NCI-H2227 treated with DMSO at 0.1 percent for 48 hours (cell line): ENCODE data around the gene OR4S2.

ENCODE experiments used
- DNase-seq: peaks from one replicate; lab custom pipeline; 2025; lab: John Stamatoyannopoulos, UW

OR4S2 gene, protein sequence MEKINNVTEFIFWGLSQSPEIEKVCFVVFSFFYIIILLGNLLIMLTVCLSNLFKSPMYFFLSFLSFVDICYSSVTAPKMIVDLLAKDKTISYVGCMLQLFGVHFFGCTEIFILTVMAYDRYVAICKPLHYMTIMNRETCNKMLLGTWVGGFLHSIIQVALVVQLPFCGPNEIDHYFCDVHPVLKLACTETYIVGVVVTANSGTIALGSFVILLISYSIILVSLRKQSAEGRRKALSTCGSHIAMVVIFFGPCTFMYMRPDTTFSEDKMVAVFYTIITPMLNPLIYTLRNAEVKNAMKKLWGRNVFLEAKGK

DNA sequence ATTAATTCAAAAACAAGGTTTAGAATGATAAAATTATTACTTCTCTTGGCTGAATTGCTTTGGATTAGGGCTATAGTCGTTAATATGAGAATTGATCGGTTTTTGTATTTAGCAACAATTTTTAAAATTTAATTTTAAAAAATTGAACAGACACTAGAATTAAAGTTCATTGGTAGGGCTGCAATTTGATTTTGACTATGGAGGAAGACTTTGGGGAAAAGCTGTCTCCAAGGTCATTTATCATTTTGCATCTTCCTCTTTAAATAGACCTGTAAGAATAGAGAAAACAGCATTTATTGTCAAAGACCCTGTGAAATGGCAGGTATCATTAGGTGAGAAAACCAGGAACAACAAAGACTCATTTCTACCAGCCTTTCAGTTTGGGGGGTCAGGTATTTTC lies at the start of gene OR4S2:
Gene OR4S2, plus strand, starts transcription at position 301 of the 400 bp plus-strand sequence. CDS start 2,577 bp downstream, outside the sequence.
- DNase-seq: no peak

DNA sequence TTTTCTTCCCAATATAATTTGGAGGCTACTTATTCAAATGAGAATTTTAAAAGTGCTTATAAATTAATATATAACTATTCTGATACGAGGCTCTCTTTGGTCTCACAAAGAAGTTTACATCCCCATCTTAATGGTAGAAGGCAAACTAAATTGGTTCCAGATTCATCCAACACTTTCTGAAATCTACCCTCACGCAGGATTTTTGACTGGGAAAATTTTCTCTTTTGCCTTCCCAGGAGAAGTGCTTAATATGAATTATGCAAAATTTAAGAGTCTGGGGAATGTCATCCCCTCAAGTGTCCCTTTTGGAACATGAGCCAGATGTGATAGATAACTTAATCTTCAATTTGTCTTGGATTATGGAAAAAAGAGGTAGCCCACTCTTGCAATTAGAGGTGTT lies 40.6 kb upstream of the OR4S2 start, which contains the start of gene OR4C11:
Gene OR4C11, minus strand, starts transcription at position 101 of the 400 bp plus-strand sequence. CDS start 3,272 bp downstream, outside the sequence.
- DNase-seq: no peak

DNA sequence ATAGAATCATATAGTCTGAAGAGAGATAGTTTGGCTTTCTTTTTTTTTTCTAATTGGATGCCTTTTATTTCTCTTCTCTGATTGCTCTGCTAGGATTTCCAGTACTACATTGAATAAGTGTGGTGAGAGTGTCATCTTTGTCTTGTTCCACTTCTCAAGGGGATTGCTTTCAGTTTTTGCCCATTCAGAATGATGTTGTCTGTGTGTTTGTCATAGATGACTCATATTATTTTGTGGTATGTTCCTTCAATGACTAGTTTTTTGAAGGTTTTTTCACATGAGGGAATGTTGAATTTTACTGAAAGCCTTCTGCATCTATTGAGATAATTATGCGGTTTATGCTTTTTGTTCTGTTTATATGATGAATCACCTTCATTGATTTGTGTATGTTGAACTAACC lies 23.6 kb upstream of the OR4S2 start:
- no peak for DNase-seq

DNA sequence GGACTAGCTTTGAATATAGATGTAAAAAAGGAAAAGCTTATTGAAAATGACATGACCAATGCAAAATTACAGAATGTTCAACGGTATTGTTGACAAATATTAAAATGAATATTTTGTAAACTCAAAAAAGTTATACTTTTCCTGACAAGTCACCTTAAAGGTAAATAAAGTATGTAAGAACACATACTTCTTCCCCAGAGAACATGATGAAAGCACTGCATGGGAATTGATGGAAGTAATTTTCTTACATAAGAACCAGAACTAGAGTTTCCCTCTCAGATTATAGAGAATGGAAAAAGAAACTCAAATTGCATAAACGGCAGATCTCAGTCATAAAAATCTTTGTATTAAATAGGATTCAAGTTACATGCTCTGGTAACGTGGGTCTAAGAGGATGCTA lies 13.3 kb upstream of the OR4S2 start, which contains the start of gene OR4P4:
Gene OR4P4, plus strand, starts transcription at position 301 of the 400 bp plus-strand sequence.
- no peak for DNase-seq

DNA sequence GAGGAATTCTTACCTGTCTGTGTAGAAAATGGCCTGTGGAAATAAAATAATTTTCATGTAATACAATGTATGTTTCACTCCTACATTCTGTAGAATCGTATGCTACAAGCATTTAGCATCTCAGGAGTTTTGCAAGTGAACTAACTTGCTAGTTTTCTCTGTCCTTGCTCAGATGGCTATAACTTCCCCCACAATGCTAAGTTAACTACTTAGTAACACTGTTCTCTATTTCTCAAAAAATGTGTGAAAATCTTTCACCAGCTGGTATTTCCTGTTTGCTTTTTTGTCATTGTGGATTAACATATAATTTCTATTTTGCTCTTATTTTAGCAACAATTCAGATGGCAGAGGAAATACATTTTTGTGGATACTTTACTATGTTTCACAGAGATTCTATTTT lies 4.4 kb downstream of the OR4S2 start:
- no peak for DNase-seq

DNA sequence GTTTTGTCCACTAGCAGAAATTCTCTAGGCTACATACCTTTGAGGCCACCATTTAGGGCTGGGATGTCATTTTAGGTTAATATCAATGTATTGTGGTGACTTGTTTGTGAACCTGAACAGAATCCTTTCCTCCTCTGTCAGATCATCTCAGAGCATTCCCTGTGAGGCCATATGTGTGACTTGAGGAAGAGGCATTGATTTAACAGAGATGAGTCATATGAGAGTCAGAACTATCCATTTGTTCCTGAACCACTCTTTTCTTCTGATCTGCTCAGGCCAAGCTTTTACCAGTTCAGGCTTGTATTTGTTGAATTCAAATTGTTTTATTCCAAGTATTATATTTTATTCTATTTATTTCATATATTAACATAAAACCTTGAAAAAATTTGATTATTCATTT lies 7.0 kb downstream of the OR4S2 start:
- DNase-seq: no peak

DNA sequence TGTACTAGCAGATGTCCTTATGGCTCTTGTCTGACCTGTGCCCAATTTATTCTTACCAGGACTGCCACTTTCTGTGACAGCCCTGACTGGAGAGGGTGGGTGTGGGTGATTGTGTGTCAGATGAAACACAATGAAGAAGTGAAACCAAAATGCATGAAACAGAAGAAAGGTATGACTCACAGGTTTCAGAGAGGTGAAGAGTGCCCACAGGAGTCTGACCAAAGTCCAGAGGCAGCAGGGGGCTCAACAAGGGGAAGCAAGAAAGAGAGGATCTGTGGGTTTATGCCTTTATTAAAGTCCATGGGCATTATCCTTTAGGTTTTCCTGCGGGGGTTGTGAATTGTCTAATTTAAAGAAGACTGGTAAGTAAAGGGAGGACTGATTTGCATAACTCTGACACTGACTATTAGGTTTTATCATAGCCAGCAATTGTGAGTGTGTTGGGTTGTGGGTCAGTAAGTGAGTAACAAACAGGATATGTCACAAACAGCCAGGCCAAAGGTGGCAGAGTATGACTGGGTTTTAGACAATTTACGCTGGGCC lies 10.0 kb downstream of the OR4S2 start:
- DNase-seq: no peak

DNA sequence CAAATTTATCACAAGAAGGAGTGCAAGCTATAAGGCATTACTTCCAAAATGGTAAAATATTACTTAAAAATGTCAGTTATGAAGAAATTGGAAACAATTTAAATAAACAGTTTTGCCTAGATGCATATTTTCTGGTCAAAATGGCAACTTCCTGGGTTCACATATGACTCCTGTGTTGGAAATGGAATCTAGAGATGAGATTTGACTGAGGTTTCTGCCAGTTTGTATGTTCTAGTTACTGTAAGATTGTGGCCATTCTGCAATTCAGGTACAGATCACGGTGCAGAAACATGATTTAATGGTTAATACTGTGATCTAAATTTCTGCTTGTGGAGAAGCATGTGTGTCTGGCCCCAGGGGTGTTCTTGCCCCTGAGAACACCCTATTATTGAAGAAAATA lies 10.5 kb downstream of the OR4S2 start:
- no peak for DNase-seq

DNA sequence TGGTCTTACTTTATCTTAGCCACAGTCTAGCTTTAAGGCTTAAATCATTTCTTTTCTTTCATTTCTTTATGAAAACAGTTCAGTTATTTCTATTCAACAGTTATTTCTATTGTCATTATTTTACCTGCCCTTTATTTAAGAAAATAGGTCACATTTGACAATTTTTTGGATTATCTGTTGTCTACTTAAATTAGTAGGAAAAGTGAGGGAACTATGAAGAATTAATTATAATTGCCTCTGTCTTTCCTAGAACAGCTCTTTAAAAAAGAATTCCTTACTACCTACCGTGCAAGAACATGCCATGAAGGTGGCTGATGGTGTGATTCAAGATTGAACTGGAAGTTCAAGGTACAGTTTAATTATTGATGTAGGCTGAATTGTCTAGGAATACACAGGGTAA lies 13.8 kb downstream of the OR4S2 start, which contains the start of gene OR4C6:
Gene OR4C6, plus strand, starts transcription at position 301 of the 400 bp plus-strand sequence. CDS start 2,966 bp downstream, outside the sequence.
- no peak for DNase-seq

DNA sequence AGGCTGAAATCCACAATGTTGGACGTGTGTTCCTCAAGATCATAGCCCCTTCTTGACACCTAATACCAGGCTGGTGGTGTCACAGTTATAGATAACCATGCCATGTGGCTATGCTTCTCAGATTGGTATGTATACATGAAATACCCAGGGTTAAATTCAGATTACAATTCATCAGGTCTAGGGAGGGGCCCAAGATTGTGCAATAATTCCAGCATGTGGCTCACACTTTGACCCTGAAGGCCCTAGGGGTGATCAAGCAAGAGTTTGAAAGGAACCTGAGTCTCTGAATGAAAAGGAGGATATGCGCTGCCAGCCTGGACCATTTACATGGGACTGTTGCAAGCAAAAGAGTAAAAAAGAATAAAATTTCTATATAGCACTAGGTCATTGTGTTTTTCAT lies 21.2 kb downstream of the OR4S2 start:
- no peak for DNase-seq

DNA sequence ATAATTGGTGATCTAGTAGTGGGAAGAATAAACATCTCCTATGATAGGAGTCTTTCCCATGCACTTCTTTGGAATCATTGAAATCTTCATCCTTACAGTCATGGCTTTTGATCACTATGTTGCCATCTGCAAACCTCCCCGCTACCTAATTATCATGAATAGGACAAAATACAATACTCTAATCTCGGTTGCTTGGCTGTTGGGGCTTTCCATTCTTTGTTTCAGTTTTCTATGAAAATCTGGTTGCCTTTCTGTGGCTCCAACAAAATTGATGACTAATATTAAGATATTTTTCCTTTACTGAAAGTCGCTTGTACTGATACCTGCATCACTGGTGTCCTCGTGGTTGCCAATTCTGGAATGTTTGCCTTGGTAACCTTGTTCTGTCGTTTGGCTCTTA lies 25.7 kb downstream of the OR4S2 start:
- DNase-seq: no peak

DNA sequence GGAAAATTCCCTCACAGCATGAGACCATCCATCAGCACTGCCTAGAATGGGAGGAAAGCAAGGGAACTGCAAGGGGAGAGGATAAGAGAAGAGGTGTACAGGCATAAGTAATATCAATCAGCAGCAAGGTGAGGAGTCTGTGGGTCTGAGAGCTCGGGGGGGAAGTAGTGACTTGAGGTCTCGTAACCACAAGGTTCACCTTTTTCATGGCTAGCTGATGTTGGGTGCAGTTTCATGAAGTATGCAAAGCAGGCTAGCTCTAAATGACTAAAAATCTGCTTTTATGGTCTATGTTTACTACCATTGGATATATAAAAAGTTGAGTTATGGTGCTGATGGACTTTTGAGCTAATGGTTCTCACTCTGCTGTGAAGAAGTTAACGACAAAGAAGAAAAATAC lies 49.7 kb downstream of the OR4S2 start:
- DNase-seq: no peak

DNA sequence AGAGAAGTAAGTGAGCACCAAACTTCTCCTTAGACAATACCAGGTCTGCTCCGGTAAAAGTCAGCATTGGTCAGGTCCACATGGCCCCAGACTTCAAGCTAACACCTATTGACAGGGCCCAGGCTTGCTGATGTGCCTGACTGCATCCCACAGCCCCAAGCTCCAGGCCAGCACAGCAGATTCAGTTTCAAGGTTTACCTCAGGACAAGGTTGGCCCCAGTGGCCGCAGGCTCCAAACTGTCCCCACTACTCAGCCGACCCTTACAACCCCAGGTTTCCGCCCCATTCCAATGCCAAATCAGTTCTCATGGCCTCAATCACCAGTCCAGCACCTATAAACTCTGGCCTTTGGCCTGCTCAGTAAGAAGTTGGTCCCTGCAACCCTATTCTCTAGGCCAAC lies 53.3 kb downstream of the OR4S2 start:
- DNase-seq: no peak
